HUES64 (cell line): ENCODE results near the gene UST.

ENCODE experiments used
- H3K27ac ChIP-seq: 2 replicates; pipeline ENCODE4 v1.7.0; 2013; ENCODE audit warnings: low read depth, low read length, inconsistent platforms
- H3K27me3 ChIP-seq: 2 replicates; pipeline ENCODE4 v1.6.1; 2013; ENCODE audit warnings: mild to moderate bottlenecking, low read length; ENCODE audit not compliant: insufficient read depth
- H3K36me3 ChIP-seq: 2 replicates; pipeline ENCODE4 v1.6.1; 2013; ENCODE audit warnings: mild to moderate bottlenecking, low read length; ENCODE audit not compliant: insufficient read depth
- H3K4me1 ChIP-seq: 2 replicates; pipeline ENCODE4 v1.6.1; 2013; ENCODE audit warnings: mild to moderate bottlenecking, low read length, moderate library complexity; ENCODE audit not compliant: insufficient read depth
- H3K4me3 ChIP-seq: 2 replicates; pipeline ENCODE4 v1.5.1; 2013; ENCODE audit warnings: mild to moderate bottlenecking, low read length, moderate library complexity
- H3K9ac ChIP-seq: 2 replicates; pipeline ENCODE4 v1.6.1; 2013; ENCODE audit warnings: mild to moderate bottlenecking, low read depth, low read length
- H3K9me3 ChIP-seq: 2 replicates; pipeline ENCODE4 v1.6.1; 2013; ENCODE audit warnings: low read depth, low read length; ENCODE audit not compliant: insufficient read depth
- WGBS: fragments of 150-250, 120-280 bp; methylation state at CpG from one replicate; pipeline ENCODE4 v1.1.7; 2013; ENCODE audit warnings: missing lambda C conversion rate; 5-methylcytosine and 5-hydroxymethylcytosine counted together

Gene UST

GRCh38 chr6:149082320-149082719 is 335.5 kb downstream of the UST start:
- Histone ChIP-seq H3K9ac (no peak overlapping the region), H3K27me3 (no peaks in the 10 kb centered on the region), H3K4me1 (no peaks in the 10 kb centered on the region), H3K36me3 (peaks cover 7% of the 10 kb centered on the region; the same call in 1 of the 2 replicates), H3K4me3 (no peak overlapping the region), H3K27ac (no peak overlapping the region), H3K9me3 (no peaks in the 10 kb centered on the region)
- 8% methylated on average over 4 of the region's 6 CpGs for WGBS

GRCh38 chr6:149084026-149084425 is 337.2 kb downstream of the UST start:
- H3K4me1 ChIP-seq: no peaks in the 10 kb centered on the region
- no peaks in the 10 kb centered on the region for H3K36me3 ChIP-seq
- H3K27me3 ChIP-seq: no peaks in the 10 kb centered on the region
- no peak overlapping the region for H3K27ac ChIP-seq
- no peak overlapping the region for H3K9ac ChIP-seq
- H3K9me3 ChIP-seq: no peaks in the 10 kb centered on the region
- no peak overlapping the region for H3K4me3 ChIP-seq

- Histone ChIP-seq H3K9ac (no peak overlapping the region), H3K9me3 (no peaks in the 10 kb centered on the region), H3K36me3 (no peaks in the 10 kb centered on the region), H3K4me3 (no peak overlapping the region), H3K27me3 (no peaks in the 10 kb centered on the region), H3K27ac (no peak overlapping the region), H3K4me1 (no peaks in the 10 kb centered on the region)
- 93% methylated on average over 3 of the region's 6 CpGs for WGBS
These were observed 338.2 kb downstream of the UST start for GRCh38 chr6:149084808-149085556.

- H3K9ac ChIP-seq: no peak overlapping the region
- H3K4me3 ChIP-seq: no peak overlapping the region
- no peaks in the 10 kb centered on the region for H3K36me3 ChIP-seq
These were observed 338.7 kb downstream of the UST start for GRCh38 chr6:149085557-149085938.

GRCh38 chr6:149086363-149086762 is 339.5 kb downstream of the UST start:
- no peaks in the 10 kb centered on the region for H3K27me3 ChIP-seq
- no peak overlapping the region for H3K4me3 ChIP-seq
- H3K27ac ChIP-seq: no peak overlapping the region
- H3K9me3 ChIP-seq: no peaks in the 10 kb centered on the region
- 93% methylated on average over 1 of the region's 3 CpGs for WGBS
- H3K36me3 ChIP-seq: no peaks in the 10 kb centered on the region
- H3K4me1 ChIP-seq: no peaks in the 10 kb centered on the region
- no peak overlapping the region for H3K9ac ChIP-seq

More at GRCh38 chr6:149085557-149085938, 338.7 kb downstream of the UST start:
- Histone ChIP-seq H3K27ac (no peak overlapping the region), H3K4me1 (no peaks in the 10 kb centered on the region), H3K27me3 (no peaks in the 10 kb centered on the region), H3K9me3 (no peaks in the 10 kb centered on the region)

- WGBS: 94% methylated on average over 6 of the region's 6 CpGs
- Histone ChIP-seq H3K4me3 (no peak overlapping the region), H3K9me3 (no peaks in the 10 kb centered on the region), H3K27me3 (no peaks in the 10 kb centered on the region), H3K27ac (no peak overlapping the region), H3K36me3 (no peaks in the 10 kb centered on the region), H3K9ac (no peak overlapping the region), H3K4me1 (no peaks in the 10 kb centered on the region)
These were observed 341.1 kb downstream of the UST start for GRCh38 chr6:149087898-149088297.

- Histone ChIP-seq H3K36me3 (no peaks in the 10 kb centered on the region), H3K27ac (no peak overlapping the region), H3K4me3 (no peak overlapping the region), H3K9ac (no peak overlapping the region), H3K27me3 (no peaks in the 10 kb centered on the region), H3K4me1 (no peaks in the 10 kb centered on the region), H3K9me3 (no peaks in the 10 kb centered on the region)
- WGBS: 94% methylated on average over 9 of the region's 9 CpGs
These were observed 341.5 kb downstream of the UST start for GRCh38 chr6:149088361-149088760.

GRCh38 chr6:149089510-149089909 is 342.7 kb downstream of the UST start:
- H3K4me1 ChIP-seq: peaks cover 8% of the 10 kb centered on the region; the same call in 1 of the 2 replicates
- no peak overlapping the region for H3K4me3 ChIP-seq
- H3K27ac ChIP-seq: no peak overlapping the region
- no peaks in the 10 kb centered on the region for H3K9me3 ChIP-seq
- H3K36me3 ChIP-seq: no peaks in the 10 kb centered on the region
- H3K27me3 ChIP-seq: no peaks in the 10 kb centered on the region
- H3K9ac ChIP-seq: no peak overlapping the region
- 96% methylated on average over 8 of the region's 8 CpGs for WGBS

GRCh38 chr6:149090937-149091336 is 344.1 kb downstream of the UST start:
- Histone ChIP-seq H3K27ac (no peak overlapping the region), H3K27me3 (no peaks in the 10 kb centered on the region), H3K9ac (no peak overlapping the region), H3K4me1 (peaks cover 12% of the 10 kb centered on the region; the same call in 1 of the 2 replicates), H3K9me3 (no peaks in the 10 kb centered on the region), H3K36me3 (no peaks in the 10 kb centered on the region), H3K4me3 (no peak overlapping the region)
- 87% methylated on average over 4 of the region's 4 CpGs for WGBS

- Histone ChIP-seq H3K9me3 (peaks cover 4% of the 10 kb centered on the region), H3K9ac (no peak overlapping the region), H3K27ac (no peak overlapping the region), H3K27me3 (no peaks in the 10 kb centered on the region), H3K4me1 (peaks cover 12% of the 10 kb centered on the region; the same call in 1 of the 2 replicates), H3K36me3 (no peaks in the 10 kb centered on the region), H3K4me3 (no peak overlapping the region)
- 83% methylated on average over 3 of the region's 3 CpGs for whole genome bisulfite sequencing
These were observed 346.8 kb downstream of the UST start for GRCh38 chr6:149093643-149094042.

GRCh38 chr6:149094156-149094555 is 347.3 kb downstream of the UST start:
- H3K9me3 ChIP-seq: peaks cover 7% of the 10 kb centered on the region
- H3K4me3 ChIP-seq: no peak overlapping the region
- WGBS: 30% methylated on average over 1 of the region's 3 CpGs
- H3K9ac ChIP-seq: no peak overlapping the region
- no peaks in the 10 kb centered on the region for H3K36me3 ChIP-seq
- H3K27ac ChIP-seq: no peak overlapping the region
- H3K27me3 ChIP-seq: no peaks in the 10 kb centered on the region
- peaks cover 12% of the 10 kb centered on the region; the same call in 1 of the 2 replicates for H3K4me1 ChIP-seq

GRCh38 chr6:149094934-149095351 is 348.1 kb downstream of the UST start:
- Histone ChIP-seq H3K4me1 (peaks cover 12% of the 10 kb centered on the region; the same call in 1 of the 2 replicates), H3K4me3 (no peak overlapping the region), H3K9me3 (peaks cover 12% of the 10 kb centered on the region), H3K27ac (no peak overlapping the region), H3K36me3 (no peaks in the 10 kb centered on the region), H3K9ac (no peak overlapping the region), H3K27me3 (no peaks in the 10 kb centered on the region)
- WGBS: 94% methylated on average over 2 of the region's 2 CpGs
